RWPE2 (cell line): Measurements from ENCODE around the gene ART5.

Experiments used
- ATAC-seq: fragments of 200-7000 bp; cut with Tn5 transposase; 3 replicates; pipeline ENCODE4 v1.9.1; 2021; ENCODE audit warnings: low read depth
- DNase-seq: peaks from one replicate; pipeline ENCODE4 v3.0.0-alpha.2; 2020; ENCODE audit warnings: low spot score
- H3K27ac ChIP-seq: fragments of 450-650 bp; 2 replicates; pipeline ENCODE4 v1.5.1; 2017; ENCODE audit warnings: mild to moderate bottlenecking; ENCODE audit not compliant: poor library complexity, severe bottlenecking
- H3K27me3 ChIP-seq: fragments of 250-450 bp; sonication (Bioruptor Pico); 2 replicates; pipeline ENCODE4 v1.5.1; 2021; ENCODE audit warnings: mild to moderate bottlenecking, moderate library complexity; ENCODE audit not compliant: insufficient read depth, poor library complexity, severe bottlenecking
- H3K36me3 ChIP-seq: fragments of 250-450 bp; sonication (Bioruptor Pico); 2 replicates; pipeline ENCODE4 v1.5.1; 2020; ENCODE audit warnings: low read depth, mild to moderate bottlenecking, moderate library complexity
- H3K4me1 ChIP-seq: fragments of 250-450 bp; sonication (Bioruptor Pico); 2 replicates; pipeline ENCODE4 v1.5.1; 2021; ENCODE audit warnings: mild to moderate bottlenecking, moderate library complexity; ENCODE audit not compliant: insufficient read depth, poor library complexity, severe bottlenecking
- H3K4me3 ChIP-seq: fragments of 250-450 bp; sonication (Bioruptor Pico); 2 replicates; pipeline ENCODE4 v1.5.1; 2021; ENCODE audit warnings: mild to moderate bottlenecking, moderate library complexity; ENCODE audit not compliant: severe bottlenecking
- H3K9me3 ChIP-seq: fragments of 250-450 bp; sonication (Bioruptor Pico); 2 replicates; pipeline ENCODE4 v1.5.1; 2021; ENCODE audit warnings: mild to moderate bottlenecking, moderate library complexity; ENCODE audit not compliant: severe bottlenecking
- CTCF ChIP-seq: fragments of 450-650 bp; IDR thresholded peaks from one replicate; pipeline ENCODE4 v1.5.1; 2017; ENCODE audit warnings: mild to moderate bottlenecking, moderate library complexity; ENCODE audit not compliant: poor library complexity, severe bottlenecking

The ART5 gene

DNA sequence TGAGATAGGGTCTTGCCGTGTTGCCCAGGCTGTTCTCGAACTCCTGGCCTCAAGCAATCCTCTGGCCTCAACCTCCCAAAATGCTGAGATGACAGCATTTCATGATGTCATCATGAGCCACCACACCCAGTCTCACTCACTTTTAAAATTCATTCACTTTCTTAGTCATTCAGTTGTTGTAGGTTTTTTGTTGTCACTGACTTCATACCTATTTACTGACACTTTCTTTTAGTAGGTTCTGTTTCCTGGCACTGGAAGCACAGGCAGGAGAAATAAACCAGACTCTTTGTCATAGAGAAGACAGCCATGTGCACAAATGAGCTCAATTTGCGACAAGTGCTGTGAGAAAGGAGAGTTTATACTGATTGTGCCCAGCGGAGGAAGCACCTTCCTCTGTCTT lies 10.5 kb downstream of the ART5 start:
- TF ChIP-seq CTCF: no peak
- Histone ChIP-seq H3K4me3 (no peak overlapping the region), H3K9me3 (no peaks in the 10 kb centered on the region), H3K27ac (no peak overlapping the region), H3K27me3 (no peaks in the 10 kb centered on the region), H3K36me3 (no peaks in the 10 kb centered on the region), H3K4me1 (no peaks in the 10 kb centered on the region)
- ATAC-seq (no peak), DNase-seq (no peak)

GRCh38 chr11:3627291-3627690 lies 14.5 kb downstream of the ART5 start:
- no peak overlapping the region for H3K27ac ChIP-seq
- no peak overlapping the region for H3K4me3 ChIP-seq
- no peak for TF ChIP-seq CTCF
- H3K27me3 ChIP-seq: no peaks in the 10 kb centered on the region
- no peaks in the 10 kb centered on the region for H3K4me1 ChIP-seq
- no peaks in the 10 kb centered on the region for H3K9me3 ChIP-seq
- ATAC-seq (no peak), DNase-seq (no peak)
- no peaks in the 10 kb centered on the region for H3K36me3 ChIP-seq

DNA sequence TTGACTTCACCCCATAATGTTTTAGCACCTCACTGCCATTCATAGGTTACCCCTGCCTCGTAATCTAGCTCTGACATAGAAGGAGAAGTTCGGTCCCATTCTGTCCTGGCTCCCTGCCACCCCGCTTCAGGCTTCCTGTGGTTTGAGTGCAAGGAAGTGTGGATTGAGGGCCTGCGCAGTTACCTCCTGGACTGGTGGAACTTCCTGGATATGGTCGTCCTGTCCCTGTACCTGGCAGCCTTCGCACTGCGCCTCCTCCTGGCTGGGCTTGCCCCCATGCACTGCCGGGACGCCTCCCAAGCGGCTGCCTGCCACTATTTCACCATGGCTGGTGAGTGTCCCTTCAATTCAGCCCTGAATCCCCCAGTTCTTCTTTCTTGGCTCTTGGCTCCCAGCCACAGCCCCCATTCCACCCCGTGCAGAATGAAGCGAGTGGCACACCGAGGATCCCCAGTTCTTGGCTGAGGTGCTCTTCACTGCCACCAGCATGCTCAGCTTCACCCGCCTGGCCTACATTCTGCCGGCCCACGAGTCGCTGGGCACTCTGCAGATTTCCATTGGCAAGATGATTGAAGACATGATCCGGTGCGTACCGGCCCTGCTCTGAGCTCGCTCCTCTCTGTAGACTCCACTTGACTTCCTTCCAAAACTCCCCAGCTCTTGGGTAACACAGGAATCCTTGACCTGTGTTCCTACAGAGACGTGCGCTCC lies 15.4 kb downstream of the ART5 start:
- DNase-seq (no peak), ATAC-seq (no peak)
- TF ChIP-seq CTCF: no peak
- Histone ChIP-seq H3K4me1 (no peaks in the 10 kb centered on the region), H3K27ac (no peak overlapping the region), H3K36me3 (no peaks in the 10 kb centered on the region), H3K9me3 (no peaks in the 10 kb centered on the region), H3K4me3 (no peak overlapping the region), H3K27me3 (no peaks in the 10 kb centered on the region)

DNA sequence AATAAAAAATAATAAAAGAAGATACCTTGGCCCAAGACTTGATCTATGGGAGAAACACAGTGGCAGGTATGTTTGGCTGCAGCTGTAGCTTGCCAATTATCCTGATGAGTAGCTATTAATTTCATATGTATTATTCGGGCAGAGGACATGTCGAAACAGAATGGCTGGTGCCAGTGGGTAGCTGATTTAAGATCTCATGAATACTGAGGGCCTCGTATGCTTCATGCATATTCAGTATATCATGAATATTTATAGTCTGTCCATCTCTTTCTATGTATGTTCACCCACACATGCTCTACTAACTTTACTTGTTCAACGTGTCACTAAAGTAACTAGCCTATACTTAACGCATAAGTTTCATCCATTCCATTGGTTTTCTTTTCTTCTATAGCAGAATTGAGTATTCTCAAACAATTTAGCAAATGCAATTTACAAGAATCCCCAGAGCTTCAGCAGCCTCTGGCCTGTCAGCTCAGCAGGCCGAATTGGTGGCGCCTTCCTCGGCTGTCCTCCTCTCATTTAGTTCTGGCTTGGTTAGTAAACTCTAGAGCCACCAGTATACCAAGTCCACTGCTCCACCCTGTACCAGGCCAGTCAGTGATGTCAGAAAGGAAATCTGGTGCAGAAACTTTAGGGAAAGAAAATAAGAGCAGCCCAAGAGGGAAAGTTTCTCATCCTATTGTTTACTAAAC lies 17.9 kb downstream of the ART5 start:
- H3K9me3 ChIP-seq: no peaks in the 10 kb centered on the region
- H3K27ac ChIP-seq: no peak overlapping the region
- no peaks in the 10 kb centered on the region for H3K4me1 ChIP-seq
- no peak for TF ChIP-seq CTCF
- no peak for ATAC-seq
- no peaks in the 10 kb centered on the region for H3K36me3 ChIP-seq
- no peaks in the 10 kb centered on the region for H3K27me3 ChIP-seq
- H3K4me3 ChIP-seq: no peak overlapping the region
- no peak for DNase-seq

GRCh38 chr11:3623121-3623520 lies 18.7 kb downstream of the ART5 start:
- Histone ChIP-seq H3K27me3 (no peaks in the 10 kb centered on the region), H3K36me3 (no peaks in the 10 kb centered on the region), H3K9me3 (no peaks in the 10 kb centered on the region), H3K27ac (no peak overlapping the region), H3K4me1 (no peaks in the 10 kb centered on the region), H3K4me3 (no peak overlapping the region)
- no peak for TF ChIP-seq CTCF
- DNase-seq: peak; percentile 7
- no peak for ATAC-seq
